Thyroid gland (tissue), 4 donors: ENCODE measurements around the gene SRSF1. TPM values are rescaled to one million over a fixed set of nuclear protein-coding genes. Genes with fewer than 3 reads are reported as not detected.

Experiments
- DNase-seq, 2 donors: peaks; one replicate each; pipeline ENCODE4 v3.0.0-alpha.2; 2019
- H3K27ac ChIP-seq, 3 donors: fragments of 200-600 bp; sonication (generic); 1 replicate in 2 of 3; 2 replicates in 1 of 3; pipeline ENCODE4 v1.5.1; 2016 to 2019; ENCODE audit warnings: mild to moderate bottlenecking in 1 of 3, moderate library complexity in 1 of 3
- H3K27me3 ChIP-seq: fragments of 200-600 bp; sonication (generic); one replicate; pipeline ENCODE4 v1.5.1; 2019
- H3K36me3 ChIP-seq, 2 donors: fragments of 200-600 bp; sonication (generic); one replicate each; pipeline ENCODE4 v1.5.1; 2016 to 2019
- H3K4me1 ChIP-seq, 2 donors: fragments of 200-600 bp; sonication (generic); one replicate each; pipeline ENCODE4 v1.5.1; 2017 to 2019
- H3K4me3 ChIP-seq, 3 donors: fragments of 200-600 bp; sonication (generic); replicated peaks in 1 of 3; 1 replicate in 2 of 3; 2 replicates in 1 of 3; pipeline ENCODE4 v1.5.1; 2016; ENCODE audit warnings: mild to moderate bottlenecking in 1 of 3
- H3K9me3 ChIP-seq: fragments of 200-600 bp; sonication (generic); one replicate; pipeline ENCODE4 v1.5.1; 2017
- POLR2A ChIP-seq, 2 donors: fragments of 450-650 bp; IDR thresholded peaks; one replicate each; pipeline ENCODE4 v1.6.1; 2017; ENCODE audit warnings: antibody characterized with exemption in 2 of 2, mild to moderate bottlenecking in 2 of 2, moderate library complexity in 1 of 2
- WGBS, 2 donors: methylation state at CpG; one replicate each; pipeline ENCODE4 v1.1.5; 2017; 5-methylcytosine and 5-hydroxymethylcytosine counted together
- intact Hi-C: fragments of 100-400 bp; cut with DNase I; formaldehyde crosslinking; loops from one replicate; pipeline ENCODE4 v1.15.1; 2023
- total RNA-seq, 4 donors: library from RNA; depleted of rRNA; stranded (reverse); fragments of >200 nt; gene quantifications; one replicate each; pipeline ENCODE4 v1.2.3, GENCODE V29; 2016
- TF ChIP-seq, protein P1 (sequence below), 6 experiments: fragments of 200-600 bp in 3 of 6; fragments of 450-650 bp in 3 of 6; sonication (generic) in 3 of 6; IDR thresholded peaks; one replicate each; pipeline ENCODE4 v1.5.1; 2016 to 2019; ENCODE audit warnings: antibody characterized with exemption in 6 of 6, mild to moderate bottlenecking in 2 of 6, inconsistent platforms in 1 of 6, moderate library complexity in 1 of 6

The SRSF1 gene
- total RNA-seq, 4 donors from 2014 or later: 181 to 266 (median 214) TPM

DNA sequence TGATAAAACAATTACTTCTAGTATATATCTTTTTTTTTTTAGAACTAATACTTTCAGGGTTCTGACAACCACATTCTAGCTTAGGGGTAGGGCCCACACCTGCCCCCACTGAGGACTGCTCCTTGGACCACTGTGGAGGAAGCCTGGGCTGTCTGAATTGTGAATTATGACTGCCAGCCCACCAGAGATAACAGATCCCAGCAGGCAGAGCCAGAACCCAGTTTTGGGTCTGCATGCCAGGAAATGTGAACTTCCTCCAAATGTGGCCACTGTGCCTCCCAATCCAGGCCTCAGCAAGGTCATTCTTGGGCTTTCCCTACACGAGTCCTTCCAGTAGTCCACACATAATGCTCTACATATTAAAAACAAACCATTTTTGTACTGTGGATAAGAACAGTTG, 34.9 kb downstream of the SRSF1 start:
- intact Hi-C loops: no loop called here
- no peak for DNase-seq
- Histone ChIP-seq H3K9me3 (no peaks in the 10 kb centered on the region), H3K27ac (no peak overlapping the region), H3K36me3 (peaks cover 16 to 43% of the 10 kb centered on the region in 2 donors), H3K4me1 (peaks cover 11 to 13% of the 10 kb centered on the region in 2 donors), H3K4me3 (no peak overlapping the region), H3K27me3 (no peaks in the 10 kb centered on the region)
- WGBS, 2 donors: 69 to 74% methylated on average over 1 of the region's 1 CpG
- no peak for TF ChIP-seq POLR2A (IDR thresholded peaks at IDR 0.05)
- TF ChIP-seq, protein P1, sequence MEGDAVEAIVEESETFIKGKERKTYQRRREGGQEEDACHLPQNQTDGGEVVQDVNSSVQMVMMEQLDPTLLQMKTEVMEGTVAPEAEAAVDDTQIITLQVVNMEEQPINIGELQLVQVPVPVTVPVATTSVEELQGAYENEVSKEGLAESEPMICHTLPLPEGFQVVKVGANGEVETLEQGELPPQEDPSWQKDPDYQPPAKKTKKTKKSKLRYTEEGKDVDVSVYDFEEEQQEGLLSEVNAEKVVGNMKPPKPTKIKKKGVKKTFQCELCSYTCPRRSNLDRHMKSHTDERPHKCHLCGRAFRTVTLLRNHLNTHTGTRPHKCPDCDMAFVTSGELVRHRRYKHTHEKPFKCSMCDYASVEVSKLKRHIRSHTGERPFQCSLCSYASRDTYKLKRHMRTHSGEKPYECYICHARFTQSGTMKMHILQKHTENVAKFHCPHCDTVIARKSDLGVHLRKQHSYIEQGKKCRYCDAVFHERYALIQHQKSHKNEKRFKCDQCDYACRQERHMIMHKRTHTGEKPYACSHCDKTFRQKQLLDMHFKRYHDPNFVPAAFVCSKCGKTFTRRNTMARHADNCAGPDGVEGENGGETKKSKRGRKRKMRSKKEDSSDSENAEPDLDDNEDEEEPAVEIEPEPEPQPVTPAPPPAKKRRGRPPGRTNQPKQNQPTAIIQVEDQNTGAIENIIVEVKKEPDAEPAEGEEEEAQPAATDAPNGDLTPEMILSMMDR (IDR thresholded peaks at IDR 0.05): no peak

DNA sequence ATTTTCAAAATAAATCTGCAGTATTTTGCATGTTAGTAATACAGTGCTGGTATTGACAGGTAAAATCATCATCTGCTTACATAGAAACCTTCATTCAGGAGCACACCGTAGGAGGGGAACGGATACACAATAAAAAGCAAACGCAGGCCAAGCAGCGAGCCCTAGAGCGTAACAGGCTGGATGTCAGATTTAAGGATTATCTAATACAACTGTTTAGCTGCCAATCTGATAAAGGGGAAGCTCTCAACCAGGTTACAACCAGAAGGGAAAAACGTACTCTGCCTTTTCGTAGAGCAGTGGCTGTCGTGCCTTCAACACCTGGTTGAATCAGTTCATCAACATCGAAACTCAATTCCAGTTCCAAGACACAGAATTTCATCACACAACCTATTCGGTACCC, 35.5 kb downstream of the SRSF1 start:
- TF ChIP-seq POLR2A (IDR thresholded peaks at IDR 0.05): no peak
- TF ChIP-seq, protein P1 (IDR thresholded peaks at IDR 0.05): no peak
- Histone ChIP-seq H3K4me1 (peaks cover 11 to 13% of the 10 kb centered on the region in 2 donors), H3K9me3 (no peaks in the 10 kb centered on the region), H3K27ac (no peak overlapping the region), H3K27me3 (no peaks in the 10 kb centered on the region), H3K36me3 (peaks cover 11 to 37% of the 10 kb centered on the region in 2 donors), H3K4me3 (no peak overlapping the region)
- 86 to 92% methylated on average over 10 of the region's 10 CpGs for WGBS, 2 donors
- intact Hi-C loops: no loop called here
- DNase-seq: no peak

DNA sequence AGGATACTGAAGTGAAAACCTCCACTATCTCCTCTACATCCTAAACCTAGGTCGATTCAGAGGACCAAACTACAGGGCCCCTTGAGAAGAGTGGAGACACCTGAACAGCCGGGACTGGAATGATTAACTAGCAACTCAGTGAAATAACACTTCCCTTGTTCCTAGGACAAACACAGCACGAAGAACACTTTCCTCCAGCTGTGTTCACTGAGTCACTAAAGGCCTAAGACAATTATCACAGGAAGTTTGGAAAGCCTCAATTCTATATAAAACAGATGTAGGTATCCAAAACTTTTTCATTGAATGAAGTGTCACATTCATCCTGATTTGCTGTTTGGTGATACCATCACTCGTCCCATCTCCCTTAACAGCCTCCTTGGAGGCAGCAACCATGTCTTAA, 36.3 kb downstream of the SRSF1 start:
- 20 to 38% methylated on average over 4 of the region's 4 CpGs for WGBS, 2 donors
- no peaks in the 10 kb centered on the region for H3K9me3 ChIP-seq
- no peak overlapping the region for H3K27ac ChIP-seq
- H3K4me1 ChIP-seq: peaks cover 8 to 10% of the 10 kb centered on the region in 2 donors
- intact Hi-C loops: no loop called here
- peaks cover 11 to 29% of the 10 kb centered on the region in 2 donors for H3K36me3 ChIP-seq
- H3K27me3 ChIP-seq: no peaks in the 10 kb centered on the region
- TF ChIP-seq, protein P1 (IDR thresholded peaks at IDR 0.05): no peak
- no peak for TF ChIP-seq POLR2A (IDR thresholded peaks at IDR 0.05)
- no peak overlapping the region for H3K4me3 ChIP-seq
- no peak for DNase-seq

DNA sequence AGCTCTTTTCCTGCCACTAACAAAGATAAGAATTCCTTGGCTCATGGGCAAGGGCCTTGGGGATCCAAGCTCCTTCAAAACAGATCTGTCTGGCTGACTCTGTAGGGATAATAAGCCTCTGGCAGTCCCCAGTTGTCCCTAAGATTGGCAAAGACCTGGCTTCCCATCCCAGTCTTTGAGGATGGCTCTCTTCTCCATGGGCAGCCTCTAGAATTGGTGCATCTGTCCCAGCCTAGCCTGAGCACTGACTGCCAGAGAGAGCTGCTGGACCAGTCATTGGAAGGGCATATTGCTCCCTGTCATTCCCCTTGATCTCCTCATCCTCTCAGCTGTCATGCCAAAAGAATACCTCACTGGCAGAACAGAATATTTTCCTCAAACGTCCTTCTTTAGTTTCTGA, 38.6 kb downstream of the SRSF1 start:
- no peak overlapping the region for H3K4me3 ChIP-seq
- WGBS, 2 donors: 50 to 64% methylated on average over 1 of the region's 1 CpG
- no peak overlapping the region for H3K27ac ChIP-seq
- no peaks in the 10 kb centered on the region for H3K9me3 ChIP-seq
- no peaks in the 10 kb centered on the region for H3K27me3 ChIP-seq
- intact Hi-C loops: no loop called here
- H3K4me1 ChIP-seq: no peaks in the 10 kb centered on the region
- H3K36me3 ChIP-seq: peaks cover 0 to 11% of the 10 kb centered on the region in 2 donors
- no peak for DNase-seq
- TF ChIP-seq POLR2A (IDR thresholded peaks at IDR 0.05): no peak
- TF ChIP-seq, protein P1 (IDR thresholded peaks at IDR 0.05): no peak

DNA sequence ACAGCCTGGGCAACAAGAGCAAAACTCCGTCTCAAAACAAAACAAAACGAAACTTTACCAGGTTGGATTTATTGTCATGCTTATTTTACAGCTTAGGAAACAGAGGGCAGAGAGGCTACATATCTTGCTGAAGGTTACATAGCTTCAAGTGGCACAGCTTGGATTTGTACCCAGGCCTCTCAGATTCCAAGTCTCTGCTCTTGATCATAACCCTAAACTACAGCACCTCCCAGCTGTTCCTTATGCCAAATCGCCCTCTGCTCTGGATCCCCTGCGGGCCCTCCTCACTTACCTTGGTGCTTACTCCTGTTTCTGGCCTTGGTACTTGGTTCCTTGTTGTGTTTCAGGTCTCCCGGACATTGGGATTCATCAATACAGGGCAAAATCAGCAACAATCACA, 40.2 kb downstream of the SRSF1 start:
- Histone ChIP-seq H3K4me1 (no peaks in the 10 kb centered on the region), H3K9me3 (no peaks in the 10 kb centered on the region), H3K27ac (no peak overlapping the region), H3K27me3 (no peaks in the 10 kb centered on the region), H3K36me3 (no peaks in the 10 kb centered on the region), H3K4me3 (no peak overlapping the region)
- DNase-seq: no peak
- WGBS, 2 donors: 90 to 91% methylated on average over 5 of the region's 5 CpGs
- no peak for TF ChIP-seq POLR2A (IDR thresholded peaks at IDR 0.05)
- TF ChIP-seq, protein P1 (IDR thresholded peaks at IDR 0.05): no peak
- intact Hi-C loops: no loop called here
